HG03064 (cell line): ENCODE measurements around the gene GRPEL2.

Experiments
- ATAC-seq: cut with Tn5 transposase; IDR thresholded peaks from one replicate; pipeline ENCODE4 v1.9.1; 2021; ENCODE audit warnings: low read depth; ENCODE audit not compliant: unreplicated experiment

The GRPEL2 gene, protein sequence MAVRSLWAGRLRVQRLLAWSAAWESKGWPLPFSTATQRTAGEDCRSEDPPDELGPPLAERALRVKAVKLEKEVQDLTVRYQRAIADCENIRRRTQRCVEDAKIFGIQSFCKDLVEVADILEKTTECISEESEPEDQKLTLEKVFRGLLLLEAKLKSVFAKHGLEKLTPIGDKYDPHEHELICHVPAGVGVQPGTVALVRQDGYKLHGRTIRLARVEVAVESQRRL

DNA sequence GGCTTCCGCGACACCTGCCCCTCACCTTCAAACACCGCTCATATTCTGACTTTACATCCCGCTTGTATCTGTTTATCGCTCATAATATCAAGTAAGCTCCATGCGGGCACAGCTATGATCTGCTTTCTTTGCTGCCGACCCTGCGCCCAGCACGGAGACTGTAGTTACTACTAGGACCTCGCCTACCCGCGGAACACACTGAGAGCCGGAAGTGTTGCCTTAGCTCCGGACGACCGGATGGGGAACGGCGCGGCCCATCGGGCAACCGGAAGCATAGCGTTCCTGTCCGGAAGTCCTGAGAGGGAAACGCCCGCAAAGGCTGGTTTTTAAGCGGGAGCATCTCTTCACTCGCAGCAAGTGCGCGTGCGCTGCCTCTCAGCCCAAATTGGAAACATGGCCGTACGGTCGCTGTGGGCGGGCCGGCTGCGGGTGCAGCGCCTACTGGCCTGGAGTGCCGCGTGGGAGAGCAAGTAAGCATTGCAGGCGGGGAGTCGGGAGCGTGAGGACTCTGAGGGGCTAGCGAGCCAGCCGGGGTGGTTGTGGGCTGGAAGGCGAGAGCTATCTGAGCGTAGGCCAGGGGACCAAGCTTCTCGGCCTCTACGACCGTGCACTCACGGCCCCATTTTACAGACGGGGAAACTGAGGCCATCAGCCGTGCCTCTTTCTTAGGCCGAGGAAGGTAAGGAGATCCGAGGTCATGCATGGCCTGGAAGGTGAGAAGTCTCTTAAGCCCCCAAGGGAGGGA is at the start of gene GRPEL2:
Gene GRPEL2 (plus strand): TSS at position 353 of the 745 bp plus-strand sequence. CDS start 41 bp downstream, at position 394.
- peak; percentile 98 for ATAC-seq

DNA sequence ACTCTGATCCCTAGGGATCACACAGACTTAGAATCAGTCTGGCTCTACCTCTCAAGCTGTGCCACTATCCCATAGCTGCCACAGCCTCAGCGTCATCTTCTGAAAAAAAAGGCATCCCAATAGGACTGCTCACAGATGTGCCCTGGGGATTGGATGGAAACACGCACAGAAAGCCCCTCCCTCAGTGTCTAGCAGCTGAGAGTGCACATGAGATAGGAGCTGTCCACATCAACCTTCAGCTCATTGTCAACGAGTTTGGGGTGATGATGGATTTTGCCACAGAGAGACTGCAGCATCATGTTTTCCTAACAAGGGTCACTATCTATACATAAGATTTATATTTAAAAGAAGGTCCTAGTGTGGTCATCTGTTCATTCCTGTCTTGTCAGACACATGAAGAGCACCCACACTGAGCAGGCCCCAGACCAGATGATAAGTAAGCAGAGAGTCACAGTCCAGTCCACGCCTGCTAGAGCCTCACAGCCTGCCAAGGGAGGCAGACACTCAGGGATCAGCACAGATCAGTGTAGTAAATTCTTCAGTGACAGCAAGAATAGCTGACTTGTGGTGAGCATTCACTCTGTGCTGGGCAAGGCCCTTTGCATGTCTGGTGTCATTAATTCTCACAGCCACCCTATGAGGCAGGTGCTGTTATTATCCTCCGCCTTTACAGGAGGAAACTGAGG is 47.8 kb upstream of the GRPEL2 start:
- no peak for ATAC-seq

DNA sequence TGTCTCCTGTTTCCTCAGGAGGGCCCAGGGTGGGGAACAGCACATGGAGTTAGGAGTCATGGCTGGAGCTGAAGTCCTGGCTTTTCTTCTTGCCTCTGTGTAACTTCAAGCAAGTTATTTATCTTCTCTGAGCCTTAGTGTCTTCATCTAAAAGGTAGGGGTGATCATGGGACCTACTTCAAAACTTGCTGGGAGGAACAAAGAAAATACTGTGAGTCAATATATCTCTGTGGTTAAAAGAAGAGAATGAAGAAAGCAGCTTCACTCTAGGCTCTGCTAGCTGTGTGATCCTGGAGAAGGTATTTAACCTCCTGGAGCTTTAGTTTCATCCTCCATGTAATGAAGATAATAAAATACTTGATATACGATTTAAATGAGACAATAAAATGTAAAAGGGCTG is 47.1 kb upstream of the GRPEL2 start:
- ATAC-seq, result no peak

- no peak for ATAC-seq
Observed at GRCh38 chr5:149298842-149299404, 46.4 kb upstream of the GRPEL2 start.

DNA sequence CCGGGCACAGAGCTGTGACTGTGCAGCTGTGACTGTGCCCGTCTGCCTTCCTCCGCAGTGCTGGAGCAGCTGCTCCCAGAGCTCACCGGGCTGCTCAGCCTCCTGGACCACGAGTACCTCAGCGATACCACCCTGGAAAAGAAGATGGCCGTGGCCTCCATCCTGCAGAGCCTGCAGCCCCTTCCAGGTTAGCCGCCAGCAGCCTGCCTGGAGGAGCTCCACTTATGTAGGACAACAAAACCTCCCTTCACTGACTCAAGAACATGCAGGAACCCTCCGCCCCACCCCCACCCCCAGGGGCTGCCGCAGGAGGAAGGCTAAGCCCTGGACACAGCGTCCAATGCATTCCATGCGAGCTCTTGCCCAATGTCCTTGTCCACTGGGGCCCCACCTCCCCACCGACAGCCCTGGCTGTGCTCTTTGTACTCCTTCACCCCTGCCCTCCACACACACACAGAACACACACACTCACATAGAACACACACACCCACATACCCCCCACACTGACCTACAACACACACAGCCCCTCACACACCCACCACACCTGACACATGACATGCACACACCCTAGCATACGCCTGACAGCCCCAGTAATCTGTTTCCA is 45.7 kb upstream of the GRPEL2 start:
- no peak for ATAC-seq

DNA sequence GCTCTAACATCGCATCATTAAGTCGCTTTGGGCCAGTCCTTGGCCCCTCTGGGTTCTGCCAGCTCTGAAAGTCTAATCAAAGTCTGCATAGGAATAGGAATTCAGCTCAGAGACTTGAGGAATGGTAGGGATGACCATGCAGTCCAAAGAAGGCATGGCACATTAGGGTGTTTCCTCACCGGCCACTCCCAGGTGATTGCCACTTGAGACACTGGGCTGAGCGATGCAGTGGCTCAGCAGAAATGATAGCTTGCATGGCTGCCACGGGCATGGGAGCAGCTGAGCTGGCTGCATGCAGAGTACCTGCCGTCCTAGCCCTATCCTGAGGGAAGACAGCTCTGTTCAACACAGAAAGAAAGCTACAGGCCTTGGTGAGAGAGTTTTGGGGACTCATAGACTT is 44.9 kb upstream of the GRPEL2 start:
- no peak for ATAC-seq

GRCh38 chr5:149301049-149301743 is 44.1 kb upstream of the GRPEL2 start:
- no peak for ATAC-seq

GRCh38 chr5:149301744-149302380 is 43.4 kb upstream of the GRPEL2 start:
- ATAC-seq, result no peak

GRCh38 chr5:149302641-149303040 is 42.7 kb upstream of the GRPEL2 start:
- no peak for ATAC-seq

GRCh38 chr5:149303210-149303609 is 42.1 kb upstream of the GRPEL2 start:
- ATAC-seq, result no peak

DNA sequence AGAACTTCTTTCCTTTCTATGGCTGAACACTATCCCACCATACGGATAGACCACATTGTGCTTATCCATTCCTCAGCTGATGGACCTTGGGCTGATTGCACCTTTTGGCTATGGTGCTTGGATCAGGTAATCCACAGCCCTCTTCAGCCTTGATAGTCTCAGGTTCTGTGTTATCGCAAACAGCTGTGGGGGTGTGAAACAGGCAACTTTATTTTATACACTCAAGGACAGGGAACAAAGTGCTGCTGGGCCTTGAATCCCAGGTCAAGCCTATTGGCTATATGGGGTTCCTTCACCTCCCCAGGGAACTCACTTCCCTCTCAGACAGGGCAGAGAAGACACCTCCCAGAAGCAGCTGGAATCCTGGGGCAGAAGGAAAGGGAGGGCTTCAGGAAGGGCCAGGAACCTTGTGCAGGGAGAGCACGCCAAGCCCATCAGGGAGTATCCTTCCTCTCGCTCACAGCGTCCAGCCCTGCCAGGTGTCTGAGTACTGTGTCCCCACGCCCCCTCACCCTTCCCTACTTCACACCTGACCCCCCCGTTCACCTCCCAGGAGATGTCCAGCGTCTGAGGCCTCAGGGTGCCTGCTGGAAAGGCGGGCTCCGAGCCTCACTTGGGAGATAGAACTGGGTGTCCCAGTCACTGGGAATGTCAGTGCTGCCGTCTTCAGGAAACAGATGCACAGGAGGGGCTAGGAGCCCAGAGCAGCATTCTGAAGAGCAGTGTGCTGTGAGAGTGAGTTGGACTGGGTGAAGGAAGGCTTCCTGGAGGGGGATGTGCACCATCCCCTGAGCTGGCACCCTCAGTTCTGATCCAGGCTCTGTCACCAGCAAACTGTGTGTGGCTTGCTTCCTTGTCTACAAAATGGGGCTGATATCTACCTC is 40.9 kb upstream of the GRPEL2 start:
- no peak for ATAC-seq

DNA sequence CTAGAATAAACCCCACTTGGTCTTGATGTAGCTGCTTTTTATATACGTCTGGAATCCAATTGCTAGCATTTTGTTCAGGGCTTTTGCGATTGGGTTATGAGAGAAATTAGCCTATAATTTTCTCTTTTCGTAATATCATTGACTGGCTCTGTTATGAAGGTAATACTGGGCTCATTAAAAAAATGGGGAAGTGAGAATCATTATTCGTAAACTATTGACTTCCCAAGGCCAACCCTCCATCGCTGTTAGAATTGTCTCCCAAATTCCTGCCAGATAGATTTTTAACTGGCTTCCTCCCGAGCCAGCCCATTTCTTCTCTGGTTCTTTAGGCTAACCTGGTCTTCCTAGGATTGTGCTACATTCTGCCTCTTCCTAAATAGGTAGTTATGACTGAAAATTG is 35.9 kb upstream of the GRPEL2 start:
- no peak for ATAC-seq

DNA sequence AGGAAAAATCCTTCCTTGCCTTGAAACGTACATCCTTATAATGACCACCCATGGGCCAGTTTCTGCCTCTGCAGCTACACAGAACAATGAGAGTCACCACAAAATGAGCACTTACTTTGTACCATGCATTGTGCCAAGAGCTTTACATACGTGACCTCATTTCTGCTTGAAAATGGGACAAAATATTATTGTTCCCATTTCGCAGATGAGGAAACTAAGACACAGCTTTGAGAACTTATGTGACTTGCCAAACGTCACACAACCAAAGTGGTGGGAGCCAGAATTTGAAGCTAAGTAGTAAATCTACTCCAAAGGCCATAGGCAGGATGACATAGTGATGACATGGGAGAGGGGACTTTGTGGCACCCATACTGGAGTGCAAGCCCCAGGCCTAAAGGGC is 34.8 kb upstream of the GRPEL2 start:
- no peak for ATAC-seq

- no peak for ATAC-seq
Observed at GRCh38 chr5:149310947-149311658, 34.2 kb upstream of the GRPEL2 start.

GRCh38 chr5:149313151-149313841 is 32.0 kb upstream of the GRPEL2 start:
- ATAC-seq, result no peak

GRCh38 chr5:149314571-149315111 is 30.7 kb upstream of the GRPEL2 start:
- ATAC-seq, result no peak

- ATAC-seq, result no peak
Observed at GRCh38 chr5:149315753-149316152, 29.5 kb upstream of the GRPEL2 start.
